Measurements from ENCODE around the gene FSD1. TPM values are rescaled to one million over a fixed set of nuclear protein-coding genes. Genes with fewer than 3 reads are reported as not detected.

The FSD1 gene
- total RNA-seq, 4 donors from 2014 or later, result 1.0 to 8.4 (median 1.4) TPM; not detected in 1

DNA sequence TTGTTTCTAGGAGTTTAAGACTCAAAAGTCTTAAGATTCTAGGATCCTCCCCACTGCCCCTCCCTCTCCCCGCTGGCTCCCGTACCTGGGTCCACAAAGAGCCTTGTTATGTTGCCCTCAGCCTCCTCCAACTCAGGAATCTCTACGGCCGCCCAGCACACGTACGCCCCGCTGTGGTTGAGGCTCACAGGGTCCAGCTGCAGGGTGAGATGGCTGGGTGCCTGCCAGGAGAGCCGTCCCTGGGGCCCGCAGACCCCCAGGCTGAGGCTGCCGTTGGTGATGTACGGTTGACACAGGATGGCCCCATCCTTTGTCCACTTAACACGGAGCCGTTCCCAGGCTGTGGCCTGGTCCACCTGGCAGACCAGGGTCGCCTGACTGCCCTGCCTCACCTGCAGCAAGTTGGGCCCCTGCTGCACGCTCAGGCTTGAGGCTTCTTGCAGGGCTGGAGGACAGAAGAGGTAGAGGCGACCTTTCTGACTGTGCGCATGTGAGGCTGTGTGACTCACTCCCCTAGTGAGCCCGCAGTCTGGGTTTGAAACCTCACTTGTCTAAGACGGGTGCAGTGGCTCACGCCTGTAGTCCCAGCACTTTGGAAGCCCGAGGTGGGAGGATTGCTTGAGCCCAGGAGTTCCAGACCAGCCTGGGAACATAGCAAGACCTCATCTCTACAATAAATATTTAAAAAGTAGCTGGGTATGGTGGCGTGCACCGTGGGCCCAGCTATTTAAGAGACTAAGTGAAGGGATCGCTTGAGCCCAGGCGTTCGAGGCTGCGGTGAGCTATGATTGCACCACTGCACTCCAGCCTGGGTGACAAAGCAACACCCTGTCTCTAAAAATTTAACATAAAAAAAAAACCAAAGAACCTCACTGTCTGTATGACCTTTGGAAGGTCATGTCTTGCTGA lies 6.2 kb upstream of the FSD1 start:
- Histone ChIP-seq H3K36me3 (no peaks in the 10 kb centered on the region), H3K4me1 (no peaks in the 10 kb centered on the region), H3K4me3 (no peak overlapping the region), H3K27me3 (no peaks in the 10 kb centered on the region), H3K27ac (no peak overlapping the region), H3K9me3 (no peaks in the 10 kb centered on the region)
- no peak for TF ChIP-seq POLR2A (IDR thresholded peaks at IDR 0.05)
- TF ChIP-seq, protein P1, sequence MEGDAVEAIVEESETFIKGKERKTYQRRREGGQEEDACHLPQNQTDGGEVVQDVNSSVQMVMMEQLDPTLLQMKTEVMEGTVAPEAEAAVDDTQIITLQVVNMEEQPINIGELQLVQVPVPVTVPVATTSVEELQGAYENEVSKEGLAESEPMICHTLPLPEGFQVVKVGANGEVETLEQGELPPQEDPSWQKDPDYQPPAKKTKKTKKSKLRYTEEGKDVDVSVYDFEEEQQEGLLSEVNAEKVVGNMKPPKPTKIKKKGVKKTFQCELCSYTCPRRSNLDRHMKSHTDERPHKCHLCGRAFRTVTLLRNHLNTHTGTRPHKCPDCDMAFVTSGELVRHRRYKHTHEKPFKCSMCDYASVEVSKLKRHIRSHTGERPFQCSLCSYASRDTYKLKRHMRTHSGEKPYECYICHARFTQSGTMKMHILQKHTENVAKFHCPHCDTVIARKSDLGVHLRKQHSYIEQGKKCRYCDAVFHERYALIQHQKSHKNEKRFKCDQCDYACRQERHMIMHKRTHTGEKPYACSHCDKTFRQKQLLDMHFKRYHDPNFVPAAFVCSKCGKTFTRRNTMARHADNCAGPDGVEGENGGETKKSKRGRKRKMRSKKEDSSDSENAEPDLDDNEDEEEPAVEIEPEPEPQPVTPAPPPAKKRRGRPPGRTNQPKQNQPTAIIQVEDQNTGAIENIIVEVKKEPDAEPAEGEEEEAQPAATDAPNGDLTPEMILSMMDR (IDR thresholded peaks at IDR 0.05), result no peak
- no peak for DNase-seq

DNA sequence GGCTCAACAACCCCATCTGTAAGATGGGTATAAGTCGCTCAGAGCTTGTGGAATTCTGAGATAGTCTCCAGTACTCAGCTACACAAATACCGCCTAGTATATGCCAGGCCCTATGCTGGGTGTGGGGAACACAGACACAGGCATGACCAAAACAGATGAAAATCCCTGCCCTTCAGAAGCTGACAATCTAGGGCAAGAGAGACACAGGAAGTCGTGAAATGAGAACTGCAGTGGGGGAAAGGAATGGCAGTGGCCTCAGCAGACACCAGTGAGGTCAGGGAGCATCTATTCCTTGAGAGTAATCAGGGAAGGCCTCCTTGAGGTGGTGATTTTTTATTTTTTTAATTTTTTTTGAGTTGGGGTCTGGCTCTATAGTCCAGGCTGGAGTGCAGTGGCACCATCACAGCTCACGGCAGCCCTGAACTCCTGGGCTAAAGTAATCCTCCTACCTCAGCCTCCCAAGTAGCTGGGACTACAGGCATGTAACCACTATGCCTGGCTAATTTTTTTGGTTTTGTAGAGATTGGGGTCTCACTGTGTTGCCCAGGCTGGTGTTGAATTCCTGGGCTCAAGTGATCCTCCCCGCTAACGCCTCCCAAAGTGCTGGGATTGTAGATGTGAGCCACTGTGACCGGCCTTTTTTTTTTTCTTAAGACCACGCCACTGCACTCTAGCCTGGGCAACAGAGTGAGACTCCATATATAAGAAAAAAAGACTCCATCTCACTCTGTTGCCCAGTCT lies 5.4 kb upstream of the FSD1 start:
- H3K36me3 ChIP-seq, result no peaks in the 10 kb centered on the region
- no peaks in the 10 kb centered on the region for H3K27me3 ChIP-seq
- no peak overlapping the region for H3K4me3 ChIP-seq
- DNase-seq, result no peak
- no peaks in the 10 kb centered on the region for H3K4me1 ChIP-seq
- H3K9me3 ChIP-seq, result no peaks in the 10 kb centered on the region
- TF ChIP-seq, protein P1 (IDR thresholded peaks at IDR 0.05), result no peak
- no peak for TF ChIP-seq POLR2A (IDR thresholded peaks at IDR 0.05)
- no peak overlapping the region for H3K27ac ChIP-seq

DNA sequence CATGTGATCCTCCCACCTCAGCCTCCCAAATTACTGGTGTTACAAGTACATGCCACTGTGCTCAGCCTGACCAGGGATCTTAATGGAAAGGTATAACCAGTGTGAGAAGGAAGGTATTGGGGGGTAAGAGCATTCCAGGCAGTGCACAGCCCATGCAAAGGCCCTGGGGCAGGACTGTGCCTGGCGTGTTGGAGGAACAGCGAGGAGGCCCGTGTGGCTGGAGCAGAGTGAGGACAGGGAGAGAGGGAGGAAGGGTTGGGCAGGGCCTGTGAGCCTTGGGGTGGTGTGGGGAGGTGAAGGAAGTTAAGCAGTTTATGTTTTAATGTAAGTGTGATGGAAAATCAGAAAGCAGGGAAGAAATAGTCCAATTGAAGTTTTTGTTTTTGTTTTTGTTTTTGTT lies 3.8 kb upstream of the FSD1 start:
- DNase-seq, result no peak
- no peak for TF ChIP-seq POLR2A (IDR thresholded peaks at IDR 0.05)
- TF ChIP-seq, protein P1 (IDR thresholded peaks at IDR 0.05), result no peak
- Histone ChIP-seq H3K27ac (no peak overlapping the region), H3K4me3 (no peak overlapping the region), H3K27me3 (no peaks in the 10 kb centered on the region), H3K9me3 (no peaks in the 10 kb centered on the region), H3K36me3 (no peaks in the 10 kb centered on the region), H3K4me1 (peaks cover 0 to 7% (median 3%) of the 10 kb centered on the region in 4 donors)

DNA sequence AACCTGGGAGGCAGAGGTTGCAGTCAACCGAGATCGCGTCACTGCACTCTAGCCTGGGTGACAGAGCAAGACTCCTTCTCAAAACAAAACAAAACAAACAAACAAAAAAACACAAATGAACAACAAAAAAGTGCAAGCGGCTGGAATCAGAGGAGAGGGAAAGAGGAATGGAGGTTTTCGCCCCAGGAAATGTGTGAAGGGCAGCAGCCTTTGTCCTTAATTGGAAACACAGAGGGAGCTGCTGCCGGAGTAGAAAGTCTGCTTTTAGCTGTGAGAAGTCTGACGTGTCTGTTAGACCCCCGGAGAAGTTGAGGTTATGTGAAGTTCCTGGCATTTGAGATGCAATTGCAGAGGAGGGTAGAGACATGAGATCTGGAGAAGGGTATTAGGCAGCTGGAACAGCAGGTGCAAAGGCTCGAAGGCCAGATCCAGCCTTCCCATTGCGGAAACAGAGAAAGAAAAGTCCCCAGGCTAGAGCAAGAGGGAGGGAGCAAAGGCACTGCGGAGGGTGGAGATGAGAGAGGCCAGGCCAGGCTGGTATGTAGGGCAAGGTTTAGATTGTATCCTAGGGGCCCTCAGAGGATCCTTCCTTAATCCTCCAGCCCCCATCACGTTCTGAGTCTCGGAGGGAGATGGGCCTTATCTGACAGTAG lies 2.7 kb upstream of the FSD1 start:
- DNase-seq, result no peak
- no peaks in the 10 kb centered on the region for H3K27me3 ChIP-seq
- H3K27ac ChIP-seq, result peak overlapping the region in 2 of 4 donors; percentile 33 to 38
- H3K4me3 ChIP-seq, result peak overlapping the region in 2 of 4 donors; percentile 3 to 11
- TF ChIP-seq, protein P1 (IDR thresholded peaks at IDR 0.05), result no peak
- no peak for TF ChIP-seq POLR2A (IDR thresholded peaks at IDR 0.05)
- no peaks in the 10 kb centered on the region for H3K9me3 ChIP-seq
- peaks cover 0 to 7% (median 3%) of the 10 kb centered on the region in 4 donors for H3K4me1 ChIP-seq
- no peaks in the 10 kb centered on the region for H3K36me3 ChIP-seq

DNA sequence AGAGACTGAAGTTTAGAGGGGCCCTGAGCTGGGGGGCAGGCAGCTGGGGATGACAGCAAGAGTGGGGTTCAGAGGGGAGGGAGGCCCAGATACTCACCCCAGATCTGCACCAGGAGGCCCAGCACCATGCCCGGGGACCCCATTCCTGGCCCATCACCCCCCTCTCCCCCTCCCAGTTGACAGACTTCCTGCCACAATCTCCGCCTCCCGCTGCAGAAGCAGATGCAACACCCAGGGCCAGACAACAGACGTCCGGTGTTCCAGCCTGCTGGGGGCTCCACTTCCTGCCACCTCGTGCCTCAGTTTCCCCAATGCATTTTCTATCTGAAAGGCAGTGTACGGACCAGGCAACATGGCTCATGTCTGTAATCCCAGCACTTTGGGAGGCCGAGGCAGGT lies 2.2 kb upstream of the FSD1 start, which contains the start of gene TMIGD2:
TMIGD2 (minus strand) TSS at position 147 of the 398 bp plus-strand sequence; CDS start at position 143, 4 bp downstream.
- Histone ChIP-seq H3K27me3 (no peaks in the 10 kb centered on the region), H3K36me3 (no peaks in the 10 kb centered on the region), H3K27ac (peak within 1 kb of the TSS in 2 of 4 donors; percentile 33 to 42), H3K4me3 (peak within 1 kb of the TSS in 2 of 4 donors; percentile 3 to 11), H3K9me3 (no peaks in the 10 kb centered on the region), H3K4me1 (peaks cover 0 to 7% (median 3%) of the 10 kb centered on the region in 4 donors)
- DNase-seq, result no peak
- no peak for TF ChIP-seq POLR2A (IDR thresholded peaks at IDR 0.05)
- TF ChIP-seq, protein P1 (IDR thresholded peaks at IDR 0.05), result no peak

All from Peyer's patch (tissue), 4 donors.